Measurements from ENCODE around the gene SPECC1L. TPM values are rescaled to one million over a fixed set of nuclear protein-coding genes. Genes with fewer than 3 reads are reported as not detected.

Gene SPECC1L
- total RNA-seq, 8 experiments from 2014 or later = 17.0 to 52.1 (median 43.0) TPM

GRCh38 chr22:24429411-24430365 is 159.1 kb downstream of the SPECC1L start:
- WGBS, 10 experiments = 45 to 100% (median 73%) methylated on average over 2 to 7 of the region's 22 CpGs; no CpG with 5 or more reads in 3 of the 10 experiments
- in situ Hi-C loops (cut with MboI; ENCODE audit: low pct_unique_long_range_greater_than_20kb in 2 of 9, low sequenced_read_pairs in 9 of 9, unreplicated experiment in 9 of 9) = loop anchor here in 2 of 9 experiments (10.0 kb wide), 2 partner anchors 85 to 95 kb away; no protein-coding TSS in a partner anchor
- Histone ChIP-seq H3K4me3 (no peak overlapping the region), H3K27ac (no peak overlapping the region), H3K4me1 (replicated peaks in 1 of 2) (peaks cover 0 to 24% of the 10 kb centered on the region in 2 donors)
- ATAC-seq (replicated peaks in 6 of 8) = peak in 3 of 8 experiments; percentile 6 to 23 (median 7)

- no peak overlapping the region for H3K27ac ChIP-seq
- peaks cover 0 to 24% of the 10 kb centered on the region in 2 donors for H3K4me1 ChIP-seq (replicated peaks in 1 of 2)
- WGBS, 10 experiments = 69 to 93% (median 88%) methylated on average over 2 to 4 of the region's 14 CpGs; no CpG with 5 or more reads in 6 of the 10 experiments
- ATAC-seq (replicated peaks in 6 of 8) = no peak
- no peak overlapping the region for H3K4me3 ChIP-seq
- in situ Hi-C loops (cut with MboI; ENCODE audit: low pct_unique_long_range_greater_than_20kb in 2 of 9, low sequenced_read_pairs in 9 of 9, unreplicated experiment in 9 of 9) = no loop called here
Measured at GRCh38 chr22:24430431-24431308, 160.0 kb downstream of the SPECC1L start.

GRCh38 chr22:24431309-24432034 is 160.8 kb downstream of the SPECC1L start:
- WGBS, 10 experiments = 84 to 100% (median 100%) methylated on average over 1 to 6 of the region's 9 CpGs; no CpG with 5 or more reads in 3 of the 10 experiments
- no peak overlapping the region for H3K27ac ChIP-seq
- H3K4me3 ChIP-seq = no peak overlapping the region
- H3K4me1 ChIP-seq (replicated peaks in 1 of 2) = peaks cover 0 to 24% of the 10 kb centered on the region in 2 donors
- ATAC-seq (replicated peaks in 6 of 8) = no peak
- in situ Hi-C loops (cut with MboI; ENCODE audit: low pct_unique_long_range_greater_than_20kb in 2 of 9, low sequenced_read_pairs in 9 of 9, unreplicated experiment in 9 of 9) = no loop called here

GRCh38 chr22:24432059-24432853 is 161.6 kb downstream of the SPECC1L start:
- Histone ChIP-seq H3K4me3 (no peak overlapping the region), H3K4me1 (replicated peaks in 1 of 2) (peaks cover 0 to 24% of the 10 kb centered on the region in 2 donors), H3K27ac (no peak overlapping the region)
- in situ Hi-C loops (cut with MboI; ENCODE audit: low pct_unique_long_range_greater_than_20kb in 2 of 9, low sequenced_read_pairs in 9 of 9, unreplicated experiment in 9 of 9) = no loop called here
- peak; percentile 45 to 94 (median 91) for ATAC-seq (replicated peaks in 6 of 8)
- WGBS, 10 experiments = 0 to 90% (median 59%) methylated on average over 1 to 8 of the region's 17 CpGs; no CpG with 5 or more reads in 4 of the 10 experiments

GRCh38 chr22:24433001-24433827 is 162.6 kb downstream of the SPECC1L start:
- Histone ChIP-seq H3K27ac (no peak overlapping the region), H3K4me3 (no peak overlapping the region), H3K4me1 (replicated peaks in 1 of 2) (peaks cover 0 to 24% of the 10 kb centered on the region in 2 donors)
- in situ Hi-C loops (cut with MboI; ENCODE audit: low pct_unique_long_range_greater_than_20kb in 2 of 9, low sequenced_read_pairs in 9 of 9, unreplicated experiment in 9 of 9) = no loop called here
- 80 to 100% (median 100%) methylated on average over 1 to 9 of the region's 34 CpGs; no CpG with 5 or more reads in 5 of the 10 experiments for WGBS, 10 experiments
- peak in 5 of 8 experiments; percentile 1 to 10 (median 4) for ATAC-seq (replicated peaks in 6 of 8)

- Histone ChIP-seq H3K4me1 (replicated peaks in 1 of 2) (peaks cover 0 to 23% of the 10 kb centered on the region in 2 donors), H3K4me3 (no peak overlapping the region), H3K27ac (no peak overlapping the region)
- ATAC-seq (replicated peaks in 6 of 8) = peak in 3 of 8 experiments; percentile 55 to 76 (median 73)
- in situ Hi-C loops (cut with MboI; ENCODE audit: low pct_unique_long_range_greater_than_20kb in 2 of 9, low sequenced_read_pairs in 9 of 9, unreplicated experiment in 9 of 9) = no loop called here
- 0 to 100% methylated on average over 1 of the region's 12 CpGs; no CpG with 5 or more reads in 8 of the 10 experiments for WGBS, 10 experiments
Measured at GRCh38 chr22:24433828-24434470, 163.3 kb downstream of the SPECC1L start.

- peaks cover 0 to 16% of the 10 kb centered on the region in 2 donors for H3K4me1 ChIP-seq (replicated peaks in 1 of 2)
- ATAC-seq (replicated peaks in 6 of 8) = peak in 2 of 8 experiments; percentile 29 to 43
- in situ Hi-C loops (cut with MboI; ENCODE audit: low pct_unique_long_range_greater_than_20kb in 2 of 9, low sequenced_read_pairs in 9 of 9, unreplicated experiment in 9 of 9) = no loop called here
- no peak overlapping the region for H3K27ac ChIP-seq
- WGBS, 10 experiments = 0 to 92% (median 54%) methylated on average over 1 to 8 of the region's 16 CpGs; no CpG with 5 or more reads in 2 of the 10 experiments
- no peak overlapping the region for H3K4me3 ChIP-seq
Measured at GRCh38 chr22:24434471-24435322, 164.1 kb downstream of the SPECC1L start.

GRCh38 chr22:24435323-24435645 is 164.7 kb downstream of the SPECC1L start:
- ATAC-seq (replicated peaks in 6 of 8) = no peak
- in situ Hi-C loops (cut with MboI; ENCODE audit: low pct_unique_long_range_greater_than_20kb in 2 of 9, low sequenced_read_pairs in 9 of 9, unreplicated experiment in 9 of 9) = no loop called here
- 71 to 78% methylated on average over 2 of the region's 2 CpGs; no CpG with 5 or more reads in 8 of the 10 experiments for WGBS, 10 experiments
- Histone ChIP-seq H3K4me3 (no peak overlapping the region), H3K4me1 (replicated peaks in 1 of 2) (peaks cover 0 to 16% of the 10 kb centered on the region in 2 donors), H3K27ac (no peak overlapping the region)

- Histone ChIP-seq H3K27ac (no peak overlapping the region), H3K4me1 (replicated peaks in 1 of 2) (peaks cover 0 to 16% of the 10 kb centered on the region in 2 donors), H3K4me3 (no peak overlapping the region)
- no peak for ATAC-seq (replicated peaks in 6 of 8)
- 60 to 100% (median 81%) methylated on average over 1 to 8 of the region's 13 CpGs; no CpG with 5 or more reads in 2 of the 10 experiments for WGBS, 10 experiments
- in situ Hi-C loops (cut with MboI; ENCODE audit: low pct_unique_long_range_greater_than_20kb in 2 of 9, low sequenced_read_pairs in 9 of 9, unreplicated experiment in 9 of 9) = no loop called here
Measured at GRCh38 chr22:24435861-24436371, 165.3 kb downstream of the SPECC1L start.

GRCh38 chr22:24436553-24436952 is 165.9 kb downstream of the SPECC1L start:
- no peak overlapping the region for H3K27ac ChIP-seq
- no peak overlapping the region for H3K4me3 ChIP-seq
- no peak for ATAC-seq (replicated peaks in 6 of 8)
- H3K4me1 ChIP-seq (replicated peaks in 1 of 2) = peaks cover 0 to 16% of the 10 kb centered on the region in 2 donors
- WGBS, 10 experiments = 40 to 86% (median 63%) methylated on average over 1 to 2 of the region's 3 CpGs; no CpG with 5 or more reads in 7 of the 10 experiments
- in situ Hi-C loops (cut with MboI; ENCODE audit: low pct_unique_long_range_greater_than_20kb in 2 of 9, low sequenced_read_pairs in 9 of 9, unreplicated experiment in 9 of 9) = no loop called here
